Thyroid gland (tissue), 4 donors: ENCODE results near the gene IFT22.

Experiments
- CTCF ChIP-seq, 6 experiments: fragments of 200-600 bp in 3 of 6; fragments of 450-650 bp in 3 of 6; sonication (generic) in 3 of 6; IDR thresholded peaks; one replicate each; pipeline ENCODE4 v1.5.1; 2016 to 2019; ENCODE audit warnings: antibody characterized with exemption in 6 of 6, mild to moderate bottlenecking in 2 of 6, inconsistent platforms in 1 of 6, moderate library complexity in 1 of 6
- POLR2A ChIP-seq, 2 donors: fragments of 450-650 bp; IDR thresholded peaks; one replicate each; pipeline ENCODE4 v1.6.1; 2017; ENCODE audit warnings: antibody characterized with exemption in 2 of 2, mild to moderate bottlenecking in 2 of 2, moderate library complexity in 1 of 2

- TF ChIP-seq CTCF (IDR thresholded peaks at IDR 0.05) (no peak), POLR2A (IDR thresholded peaks at IDR 0.05) (no peak)
Measured at GRCh38 chr7:101365956-101366355, 44.3 kb upstream of the IFT22 start.
